A549 (cell line): Measurements from ENCODE around the gene C5AR2. TPM values are rescaled to one million over a fixed set of nuclear protein-coding genes. Genes with fewer than 3 reads are reported as not detected.

Source experiments
- ATOH8 ChIP-seq: fragments of 250-450 bp; sonication (Bioruptor Pico); IDR thresholded peaks from 2 replicates; pipeline ENCODE4 v1.5.0; 2020; ENCODE audit warnings: low read depth, mild to moderate bottlenecking, moderate library complexity
- CEBPB ChIP-seq, 2 experiments: fragments of >200 bp in 1 of 2; sonication (Bioruptor Twin) in 1 of 2; formaldehyde crosslinking in 1 of 2; IDR thresholded peaks; 2 replicates each; pipeline ENCODE4 v1.6.1; 2012 to 2016
- CTCF ChIP-seq: fragments of >200 bp; sonication (Bioruptor Twin); formaldehyde crosslinking; IDR thresholded peaks from 3 replicates; pipeline ENCODE4 v1.5.1; 2016
- ELK1 ChIP-seq: fragments of 150-350 bp; IDR thresholded peaks from 2 replicates; pipeline ENCODE4 v1.6.1; 2014; ENCODE audit warnings: low read depth, mild to moderate bottlenecking, low read length
- EP300 ChIP-seq, 2 experiments: fragments of >200 bp; sonication (Bioruptor Twin); formaldehyde crosslinking; IDR thresholded peaks; 2 replicates in 1 of 2; 3 replicates in 1 of 2; pipeline ENCODE4 v1.6.1; 2016 to 2017
- ESRRA ChIP-seq: fragments of 150-350 bp; IDR thresholded peaks from 2 replicates; pipeline ENCODE4 v1.6.1; 2014; ENCODE audit warnings: mild to moderate bottlenecking, low read length, borderline replicate concordance
- FOSB ChIP-seq: fragments of 250-450 bp; sonication (Bioruptor Pico); IDR thresholded peaks from 2 replicates; pipeline ENCODE4 v1.5.0; 2020; ENCODE audit warnings: mild to moderate bottlenecking, moderate library complexity
- FOSL2 ChIP-seq, 2 experiments: fragments of 450-650 bp in 1 of 2; fragments of >200 bp in 1 of 2; sonication (Bioruptor Twin) in 1 of 2; formaldehyde crosslinking; IDR thresholded peaks; 2 replicates each; pipeline versions ENCODE4 v1.5.0 to v1.6.1; 2016 to 2020; ENCODE audit warnings: mild to moderate bottlenecking in 1 of 2, moderate library complexity in 1 of 2
- GATA3 ChIP-seq: IDR thresholded peaks from 2 replicates; pipeline ENCODE4 v1.6.1; 2012; ENCODE audit warnings: borderline replicate concordance
- HDAC2 ChIP-seq: fragments of 200-600 bp; sonication (generic); IDR thresholded peaks from 2 replicates; pipeline ENCODE4 v1.6.1; 2016
- HEYL ChIP-seq: fragments of 250-450 bp; sonication (Bioruptor Pico); IDR thresholded peaks from 2 replicates; pipeline ENCODE4 v1.8.0; 2021; ENCODE audit warnings: mild to moderate bottlenecking, moderate library complexity
- HMGXB4 ChIP-seq: fragments of 250-450 bp; sonication (Bioruptor Pico); IDR thresholded peaks from 2 replicates; pipeline ENCODE4 v1.5.0; 2021; ENCODE audit warnings: mild to moderate bottlenecking, moderate library complexity, borderline replicate concordance
- HOXA7 ChIP-seq: fragments of 250-450 bp; sonication (Bioruptor Pico); IDR thresholded peaks from 2 replicates; pipeline ENCODE4 v1.5.0; 2020; ENCODE audit warnings: mild to moderate bottlenecking, moderate library complexity
- HOXB5 ChIP-seq: fragments of 250-450 bp; sonication (Bioruptor Pico); IDR thresholded peaks from 2 replicates; pipeline ENCODE4 v1.5.0; 2020; ENCODE audit warnings: mild to moderate bottlenecking, moderate library complexity
- JUN ChIP-seq, 2 experiments: fragments of >200 bp; sonication (Bioruptor Twin); formaldehyde crosslinking; IDR thresholded peaks; 2 replicates in 1 of 2; 3 replicates in 1 of 2; pipeline ENCODE4 v1.6.1; 2016 to 2017
- JUNB ChIP-seq: fragments of >200 bp; sonication (Bioruptor Twin); formaldehyde crosslinking; IDR thresholded peaks from 2 replicates; pipeline ENCODE4 v1.6.1; 2016
- KDM1A ChIP-seq: fragments of 200-600 bp; sonication (generic); IDR thresholded peaks from 2 replicates; pipeline ENCODE4 v1.6.1; 2016; ENCODE audit warnings: low read depth, mild to moderate bottlenecking
- KDM5A ChIP-seq: fragments of 200-600 bp; sonication (generic); IDR thresholded peaks from 2 replicates; pipeline ENCODE4 v1.6.1; 2016; ENCODE audit warnings: antibody characterized with exemption, mild to moderate bottlenecking
- MAFK ChIP-seq: fragments of 450-650 bp; IDR thresholded peaks from 2 replicates; pipeline ENCODE4 v1.6.1; 2014; ENCODE audit not compliant: partially characterized antibody
- MAX ChIP-seq: IDR thresholded peaks from 2 replicates; pipeline ENCODE4 v1.6.1; 2012
- MAZ ChIP-seq: fragments of 150-350 bp; IDR thresholded peaks from 2 replicates; pipeline ENCODE4 v1.6.1; 2014; ENCODE audit warnings: antibody characterized with exemption, low read depth, low read length, borderline replicate concordance
- NFE2L2 ChIP-seq: fragments of 150-350 bp; conservative IDR thresholded peaks from 2 replicates; pipeline ENCODE4 v1.6.1; 2014; ENCODE audit warnings: low read length
- NPAS2 ChIP-seq: fragments of 250-450 bp; sonication (Bioruptor Pico); IDR thresholded peaks from 2 replicates; pipeline ENCODE4 v1.8.0; 2022; ENCODE audit warnings: mild to moderate bottlenecking, moderate library complexity, borderline replicate concordance
- PBX3 ChIP-seq: IDR thresholded peaks from 2 replicates; pipeline ENCODE4 v1.6.1; 2012
- PHF8 ChIP-seq: fragments of 200-600 bp; sonication (generic); IDR thresholded peaks from 2 replicates; pipeline ENCODE4 v1.6.1; 2016; ENCODE audit warnings: low read depth, mild to moderate bottlenecking, antibody characterized with exemption, moderate library complexity, borderline replicate concordance
- POLR2AphosphoS2 ChIP-seq: conservative IDR thresholded peaks from 2 replicates; pipeline ENCODE4 v1.6.1; 2012; ENCODE audit warnings: low read length, improper control_type of control experiment, inconsistent platforms
- RCOR1 ChIP-seq: fragments of 150-350 bp; IDR thresholded peaks from 2 replicates; pipeline ENCODE4 v1.6.1; 2014; ENCODE audit warnings: antibody characterized with exemption, low read length, low read depth
- RNF2 ChIP-seq: fragments of 200-600 bp; sonication (generic); IDR thresholded peaks from 2 replicates; pipeline ENCODE4 v1.6.1; 2016; ENCODE audit warnings: low read depth, mild to moderate bottlenecking, antibody characterized with exemption, moderate library complexity, borderline replicate concordance
- SMC3 ChIP-seq: fragments of >200 bp; sonication (Bioruptor Twin); formaldehyde crosslinking; IDR thresholded peaks from 3 replicates; pipeline ENCODE4 v1.6.1; 2018; ENCODE audit warnings: inconsistent platforms
- TP53 ChIP-seq: fragments of 250-450 bp; sonication (Bioruptor Pico); IDR thresholded peaks from 2 replicates; pipeline ENCODE4 v1.5.0; 2021; ENCODE audit warnings: mild to moderate bottlenecking, moderate library complexity
- USF2 ChIP-seq: fragments of 450-650 bp; IDR thresholded peaks from 2 replicates; pipeline ENCODE4 v1.6.1; 2014; ENCODE audit warnings: antibody characterized with exemption
- ZC3H11A ChIP-seq: fragments of 450-650 bp; IDR thresholded peaks from 2 replicates; pipeline ENCODE4 v1.6.1; 2014; ENCODE audit warnings: antibody characterized with exemption, mild to moderate bottlenecking
- polyA plus RNA-seq, 4 experiments: library from polyadenylated mRNA; depleted of rRNA in 3 of 4; stranded (reverse); fragments of >200 nt; fragmentation: RNase III in 1 of 4; extraction: RNeasy Plus Mini Kit Qiagen cat#74134 plus additional on column Dnase treatment in 1 of 4; gene quantifications; 2 replicates in 3 of 4; 3 replicates in 1 of 4; pipeline ENCODE4 v1.2.3, GENCODE V29; 2011 to 2017

Gene C5AR2
- polyA plus RNA-seq, 2 of the 4 experiments (the other 2 are of a cell fraction), result 0.25 to 0.28 TPM

GRCh38 chr19:47315125-47315821, 16.7 kb upstream of the C5AR2 start (continued):
- no peak for TF ChIP-seq ELK1
- no peak for TF ChIP-seq ZC3H11A
- no peak for TF ChIP-seq POLR2AphosphoS2
- TF ChIP-seq ESRRA, result 0 out of 2 replicates have a peak, but pooled peaks have one; percentile 23
- peak; percentile 69; the same call in 1 of the 2 replicates for TF ChIP-seq RCOR1
- peak; percentile 76; the same call in 1 of the 2 replicates for TF ChIP-seq HDAC2
- TF ChIP-seq USF2, result peak; percentile 68
- TF ChIP-seq CEBPB (IDR thresholded peaks at IDR 0.05), result peak; percentile 99 to 100
- TF ChIP-seq MAFK, result peak; percentile 94
- TF ChIP-seq CTCF, result no peak
- peak; percentile 92 for TF ChIP-seq PBX3
- TF ChIP-seq RNF2, result no peak
- peak; percentile 98 for TF ChIP-seq FOSL2 (IDR thresholded peaks at IDR 0.05)
- TF ChIP-seq FOSL2 (CRISPR knock-in tag; IDR thresholded peaks at IDR 0.05), result peak; percentile 99
- no peak for TF ChIP-seq NPAS2 (CRISPR knock-in tag)
- peak; percentile 44; the same call in 2 of the 3 replicates for TF ChIP-seq SMC3
- TF ChIP-seq JUNB, result peak; percentile 96
- TF ChIP-seq FOSB (CRISPR knock-in tag), result no peak
- TF ChIP-seq GATA3, result peak; percentile 94
- TF ChIP-seq PHF8, result no peak
- no peak for TF ChIP-seq HMGXB4
- TF ChIP-seq NFE2L2, result peak; percentile 61
- TF ChIP-seq HOXB5 (CRISPR knock-in tag), result peak; percentile 55
- peak; percentile 93 for TF ChIP-seq MAX
- no peak for TF ChIP-seq TP53 (CRISPR knock-in tag)
- TF ChIP-seq KDM5A, result no peak
- TF ChIP-seq EP300 (IDR thresholded peaks at IDR 0.05), result peak; percentile 91 to 96; a peak in 3 of 5 replicates
- TF ChIP-seq HEYL (CRISPR knock-in tag), result no peak
- no peak for TF ChIP-seq ATOH8
- no peak for TF ChIP-seq HOXA7 (CRISPR knock-in tag)
- peak; percentile 95 to 99 for TF ChIP-seq JUN (IDR thresholded peaks at IDR 0.05)
- peak; percentile 92 for TF ChIP-seq KDM1A
- TF ChIP-seq MAZ, result no peak
